Activated gamma-delta T cell treated with Interleukin-2 at 50 U/mL for 16 hours (primary cell): ENCODE data around the gene CEP290.
A peak's percentile ranks its signal among the peaks of the same experiment; 100 is the strongest.
"Not testable (repeated sequence)": the region's sequence is repeated elsewhere in the genome, so short reads cannot be mapped to it uniquely, and the experiment has no call there.

Experiments
- DNase-seq: peaks from one replicate; pipeline ENCODE4 v3.0.0-alpha.2; 2020

Gene CEP290

GRCh38 chr12:88035271-88035906, 106.5 kb downstream of the CEP290 start:
- peak; percentile 78 for DNase-seq

GRCh38 chr12:88031161-88031560, 110.7 kb downstream of the CEP290 start:
- not testable (repeated sequence) for DNase-seq

- DNase-seq: no peak
Observed at GRCh38 chr12:88029093-88029665, 112.7 kb downstream of the CEP290 start, which contains the start of gene C12orf50. Gene C12orf50, minus strand, starts transcription at chr12:88029401. Its CDS starts 2,439 bp downstream, at chr12:88026962.

- DNase-seq: no peak
Observed at GRCh38 chr12:88026196-88026595, 115.7 kb downstream of the CEP290 start.

- no peak for DNase-seq
Observed at GRCh38 chr12:88017964-88018363, 123.9 kb downstream of the CEP290 start.

- no peak for DNase-seq
Observed at GRCh38 chr12:88015825-88016224, 126.1 kb downstream of the CEP290 start.

GRCh38 chr12:88011755-88012154, 130.1 kb downstream of the CEP290 start:
- no peak for DNase-seq

GRCh38 chr12:88006351-88006750, 135.5 kb downstream of the CEP290 start:
- no peak for DNase-seq

- DNase-seq: no peak
Observed at GRCh38 chr12:88001327-88001726, 140.6 kb downstream of the CEP290 start.
